Loucy (cell line): Measurements from ENCODE around the gene MED13L.

Experiments
- CTCF ChIP-seq: fragments of 200-600 bp; sonication (generic); conservative IDR thresholded peaks from 2 replicates; pipeline ENCODE4 v1.5.1; 2014; ENCODE audit warnings: mild to moderate bottlenecking, antibody characterized with exemption, low read length
- EZH2phosphoT487 ChIP-seq: fragments of 200-600 bp; IDR thresholded peaks from 2 replicates; pipeline ENCODE4 v1.6.1; 2018; ENCODE audit warnings: antibody characterized with exemption, mild to moderate bottlenecking, moderate library complexity, borderline replicate concordance

- TF ChIP-seq EZH2phosphoT487 (no peak), CTCF (no peak)
These were observed 112.5 kb downstream of the MED13L start for GRCh38 chr12:116165036-116165425.
